ENCODE results near the gene DIPK2B. TPM values are rescaled to one million over a fixed set of nuclear protein-coding genes. Genes with fewer than 3 reads are reported as not detected.

DIPK2B gene
- total RNA-seq, 1 experiment from 2014 or later = not detected

- Histone ChIP-seq H3K9me3 (ENCODE audit: low read depth, low read length, poor library complexity, severe bottlenecking) (no peaks in the 10 kb centered on the region), H3K4me3 (ENCODE audit: low read depth, low read length, poor library complexity, severe bottlenecking) (no peak overlapping the region), H3K27ac (ENCODE audit: low read depth, low read length, poor library complexity, severe bottlenecking) (no peak overlapping the region), H3K27me3 (replicated peaks; ENCODE audit: insufficient read depth, low read depth, low read length, poor library complexity) (no peaks in the 10 kb centered on the region), H3K36me3 (ENCODE audit: insufficient read depth, low read length, poor library complexity, severe bottlenecking) (no peaks in the 10 kb centered on the region), H3K4me1 (ENCODE audit: insufficient read depth, low read length, poor library complexity, severe bottlenecking) (no peaks in the 10 kb centered on the region)
- no TSS peak for BruUV-seq (replicated peaks)
- POLR2A ChIA-PET (ENCODE audit: low non-redundant PET) = no interaction called here
- TF ChIP-seq CTCF (conservative IDR thresholded peaks at IDR 0.05; ENCODE audit: low read depth, low read length) (no peak), EZH2 (IDR thresholded peaks at IDR 0.05; ENCODE audit: borderline replicate concordance, low read depth, low read length, poor library complexity, severe bottlenecking) (no peak)
- DNase-seq (ENCODE audit: low spot score) = no peak
- CTCF ChIA-PET = no interaction called here
- intact Hi-C loops (cut with micrococcal nuclease; ENCODE audit: unreplicated experiment) = loop anchor here (5.0 kb wide), 1 partner anchor 49 kb away; no protein-coding TSS in a partner anchor
Measured at GRCh38 chrX:45233531-45233930, 32.9 kb upstream of the DIPK2B start.

GRCh38 chrX:45232139-45232538 lies 31.5 kb upstream of the DIPK2B start:
- Histone ChIP-seq H3K27ac (ENCODE audit: low read depth, low read length, poor library complexity, severe bottlenecking) (no peak overlapping the region), H3K4me3 (ENCODE audit: low read depth, low read length, poor library complexity, severe bottlenecking) (no peak overlapping the region), H3K27me3 (replicated peaks; ENCODE audit: insufficient read depth, low read depth, low read length, poor library complexity) (no peaks in the 10 kb centered on the region), H3K9me3 (ENCODE audit: low read depth, low read length, poor library complexity, severe bottlenecking) (no peaks in the 10 kb centered on the region), H3K36me3 (ENCODE audit: insufficient read depth, low read length, poor library complexity, severe bottlenecking) (no peaks in the 10 kb centered on the region), H3K4me1 (ENCODE audit: insufficient read depth, low read length, poor library complexity, severe bottlenecking) (no peaks in the 10 kb centered on the region)
- ChIA-PET CTCF (no interaction called here), POLR2A (ENCODE audit: low non-redundant PET) (no interaction called here)
- BruUV-seq (replicated peaks) = no TSS peak
- intact Hi-C loops (cut with micrococcal nuclease; ENCODE audit: unreplicated experiment) = loop anchor here (5.0 kb wide), 1 partner anchor 50 kb away; no protein-coding TSS in a partner anchor
- TF ChIP-seq CTCF (conservative IDR thresholded peaks at IDR 0.05; ENCODE audit: low read depth, low read length) (no peak), EZH2 (IDR thresholded peaks at IDR 0.05; ENCODE audit: borderline replicate concordance, low read depth, low read length, poor library complexity, severe bottlenecking) (no peak)
- DNase-seq (ENCODE audit: low spot score) = no peak

- H3K4me3 ChIP-seq (ENCODE audit: low read depth, low read length, poor library complexity, severe bottlenecking) = no peak overlapping the region
- no peaks in the 10 kb centered on the region for H3K36me3 ChIP-seq (ENCODE audit: insufficient read depth, low read length, poor library complexity, severe bottlenecking)
- no peak for TF ChIP-seq EZH2 (IDR thresholded peaks at IDR 0.05; ENCODE audit: borderline replicate concordance, low read depth, low read length, poor library complexity, severe bottlenecking)
- POLR2A ChIA-PET (ENCODE audit: low non-redundant PET) = no interaction called here
- no peaks in the 10 kb centered on the region for H3K9me3 ChIP-seq (ENCODE audit: low read depth, low read length, poor library complexity, severe bottlenecking)
- DNase-seq (ENCODE audit: low spot score) = no peak
- BruUV-seq (replicated peaks) = no TSS peak
- H3K27ac ChIP-seq (ENCODE audit: low read depth, low read length, poor library complexity, severe bottlenecking) = no peak overlapping the region
- H3K27me3 ChIP-seq (replicated peaks; ENCODE audit: insufficient read depth, low read depth, low read length, poor library complexity) = no peaks in the 10 kb centered on the region
- no peaks in the 10 kb centered on the region for H3K4me1 ChIP-seq (ENCODE audit: insufficient read depth, low read length, poor library complexity, severe bottlenecking)
- CTCF ChIA-PET = no interaction called here
- intact Hi-C loops (cut with micrococcal nuclease; ENCODE audit: unreplicated experiment) = loop anchor here (5.0 kb wide), 1 partner anchor 52 kb away; no protein-coding TSS in a partner anchor
Measured at GRCh38 chrX:45230410-45230809, 29.7 kb upstream of the DIPK2B start.

GRCh38 chrX:45229348-45229747 lies 28.7 kb upstream of the DIPK2B start:
- Histone ChIP-seq H3K9me3 (ENCODE audit: low read depth, low read length, poor library complexity, severe bottlenecking) (no peaks in the 10 kb centered on the region), H3K27ac (ENCODE audit: low read depth, low read length, poor library complexity, severe bottlenecking) (no peak overlapping the region), H3K36me3 (ENCODE audit: insufficient read depth, low read length, poor library complexity, severe bottlenecking) (no peaks in the 10 kb centered on the region), H3K4me1 (ENCODE audit: insufficient read depth, low read length, poor library complexity, severe bottlenecking) (no peaks in the 10 kb centered on the region), H3K27me3 (replicated peaks; ENCODE audit: insufficient read depth, low read depth, low read length, poor library complexity) (no peaks in the 10 kb centered on the region), H3K4me3 (ENCODE audit: low read depth, low read length, poor library complexity, severe bottlenecking) (no peak overlapping the region)
- no peak for DNase-seq (ENCODE audit: low spot score)
- no TSS peak for BruUV-seq (replicated peaks)
- CTCF ChIA-PET = no interaction called here
- intact Hi-C loops (cut with micrococcal nuclease; ENCODE audit: unreplicated experiment) = no loop called here
- POLR2A ChIA-PET (ENCODE audit: low non-redundant PET) = no interaction called here
- TF ChIP-seq EZH2 (IDR thresholded peaks at IDR 0.05; ENCODE audit: borderline replicate concordance, low read depth, low read length, poor library complexity, severe bottlenecking) (no peak), CTCF (conservative IDR thresholded peaks at IDR 0.05; ENCODE audit: low read depth, low read length) (no peak)

Data from A673 (cell line).